Embryonic facial prominence (tissue), 1 donor: ENCODE data around the gene PGGT1B.

Source experiments
- DNase-seq: peaks from one replicate; pipeline ENCODE4 v3.0.0-alpha.2; 2016; ENCODE audit errors: extremely low spot score

PGGT1B gene

DNA sequence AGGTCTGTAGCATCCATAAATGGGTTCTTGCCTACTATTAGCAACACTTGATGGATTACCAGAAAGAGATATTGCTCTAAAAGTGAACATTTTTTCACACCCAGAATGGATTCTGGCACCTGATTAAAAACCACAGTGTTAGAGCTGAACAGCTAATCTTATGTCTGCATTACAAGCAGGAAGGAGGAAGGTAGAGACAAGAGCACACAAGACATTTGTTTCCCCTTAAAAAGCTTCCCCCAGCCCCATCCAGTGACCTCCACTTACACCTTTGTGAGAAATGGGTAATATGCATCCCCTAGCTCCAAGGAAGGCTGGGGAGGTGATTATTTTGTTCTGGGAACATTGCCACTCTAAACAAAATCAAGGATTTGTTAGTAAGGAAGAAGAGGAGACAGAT, 80.9 kb downstream of the PGGT1B start:
- no peak for DNase-seq

DNA sequence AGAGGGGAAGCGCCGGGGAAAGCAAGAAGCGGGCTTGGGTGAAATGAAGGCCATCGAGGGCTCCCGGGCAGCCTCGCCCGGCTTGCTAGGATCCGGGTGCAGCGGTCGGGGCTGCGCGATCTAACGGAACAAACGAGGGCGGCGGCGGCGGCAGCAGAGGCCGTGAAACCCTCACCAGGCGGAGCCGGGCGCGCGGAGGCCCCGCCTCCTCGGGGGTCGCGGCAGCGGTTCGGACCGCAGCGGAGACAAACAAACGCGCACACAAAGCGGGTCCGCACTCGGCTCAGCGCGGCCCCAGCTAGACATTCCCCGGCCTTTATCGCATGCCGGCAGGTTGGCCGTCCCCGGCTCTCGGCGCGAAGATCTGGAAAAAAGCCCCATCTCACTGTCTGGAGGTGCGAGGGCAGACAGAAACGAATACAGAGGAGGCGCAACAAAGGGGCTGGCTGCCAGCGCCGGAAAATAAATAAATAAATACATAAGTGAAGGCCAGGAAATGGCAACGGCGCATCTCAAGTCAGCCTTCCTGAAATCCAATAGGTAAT, 82.4 kb downstream of the PGGT1B start:
- peak; percentile 33 for DNase-seq

DNA sequence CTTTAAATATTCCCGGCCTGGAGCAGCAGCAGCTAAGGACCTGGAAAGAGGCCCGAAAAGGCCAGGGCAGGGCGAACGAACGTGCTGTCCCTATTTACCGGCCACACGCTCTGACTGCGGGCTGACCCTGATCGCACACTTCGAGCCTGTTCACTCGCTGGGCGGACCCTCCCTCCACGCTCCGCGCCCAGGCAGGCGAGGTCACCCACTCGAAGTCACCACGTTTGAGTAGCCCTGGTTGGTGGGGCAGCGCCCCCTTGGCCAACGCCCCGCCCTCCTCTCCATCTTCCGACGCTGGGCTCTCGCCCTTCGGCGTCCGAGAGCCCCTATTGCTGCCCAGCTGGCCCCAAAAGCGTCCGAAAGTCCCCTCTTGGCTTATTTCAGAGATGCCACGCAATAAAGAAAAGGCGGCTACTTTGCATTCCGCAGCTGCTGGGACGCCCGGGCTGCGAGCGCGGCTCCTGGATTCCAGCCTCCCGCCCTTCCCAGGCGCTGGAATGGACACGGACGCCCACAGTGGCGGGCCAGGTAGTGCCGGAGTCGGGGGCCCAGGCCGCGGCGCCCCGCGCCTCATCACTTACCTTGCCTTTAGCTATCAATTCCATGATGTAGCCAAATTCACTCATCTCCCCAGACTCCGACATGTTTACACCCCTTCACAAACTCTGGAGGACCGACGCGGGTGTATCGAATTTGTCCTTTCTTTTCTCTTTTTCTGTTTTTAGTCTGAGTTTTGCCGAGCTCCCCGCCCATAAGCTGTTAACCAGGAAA, 83.1 kb downstream of the PGGT1B start:
- no peak for DNase-seq

DNA sequence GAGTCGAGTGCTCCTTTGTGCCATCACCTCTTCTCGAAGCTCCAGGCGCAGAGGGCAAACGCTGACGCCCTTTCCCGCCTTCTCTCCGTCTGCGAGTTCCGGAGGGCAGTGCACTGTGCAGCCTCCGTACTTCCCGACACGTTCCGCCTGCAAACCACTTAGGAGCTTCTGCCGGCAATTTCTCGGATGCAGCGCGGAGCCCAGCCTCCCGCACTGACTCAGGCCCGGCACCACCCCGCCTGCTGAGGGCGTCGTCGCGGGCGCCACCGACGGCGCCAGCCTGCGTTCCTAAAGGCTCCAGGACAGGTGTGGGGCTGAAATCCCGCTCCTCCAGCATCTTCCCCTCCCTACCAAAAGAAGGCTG, 83.7 kb downstream of the PGGT1B start:
- no peak for DNase-seq

DNA sequence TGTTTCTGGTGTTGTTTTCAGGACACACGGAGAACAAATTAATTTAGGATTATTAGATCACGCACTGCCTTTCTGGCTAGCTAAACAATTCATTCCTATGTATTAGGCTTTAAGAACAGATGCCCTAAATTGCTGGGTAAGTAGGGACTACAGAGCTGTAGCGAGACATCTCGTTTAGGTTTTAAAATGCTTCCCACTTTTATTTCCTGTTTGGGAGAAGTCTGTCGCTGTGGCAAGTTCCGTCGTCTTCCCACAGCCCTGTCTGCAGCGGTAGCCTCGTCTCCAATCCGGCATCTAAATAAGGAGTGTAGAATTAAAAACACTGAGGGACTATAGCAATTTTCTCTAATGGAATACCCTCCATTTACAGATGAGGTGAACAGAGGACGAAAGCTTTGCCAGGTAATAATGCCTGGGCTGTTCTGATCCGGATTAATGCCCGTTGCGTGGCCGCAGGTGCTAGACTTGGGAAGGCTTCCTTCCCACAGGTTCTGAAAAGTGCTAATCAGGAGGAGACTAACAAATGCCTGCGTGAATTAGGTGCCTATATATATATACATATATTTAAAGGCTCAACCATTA, 91.7 kb downstream of the PGGT1B start:
- DNase-seq, result no peak

DNA sequence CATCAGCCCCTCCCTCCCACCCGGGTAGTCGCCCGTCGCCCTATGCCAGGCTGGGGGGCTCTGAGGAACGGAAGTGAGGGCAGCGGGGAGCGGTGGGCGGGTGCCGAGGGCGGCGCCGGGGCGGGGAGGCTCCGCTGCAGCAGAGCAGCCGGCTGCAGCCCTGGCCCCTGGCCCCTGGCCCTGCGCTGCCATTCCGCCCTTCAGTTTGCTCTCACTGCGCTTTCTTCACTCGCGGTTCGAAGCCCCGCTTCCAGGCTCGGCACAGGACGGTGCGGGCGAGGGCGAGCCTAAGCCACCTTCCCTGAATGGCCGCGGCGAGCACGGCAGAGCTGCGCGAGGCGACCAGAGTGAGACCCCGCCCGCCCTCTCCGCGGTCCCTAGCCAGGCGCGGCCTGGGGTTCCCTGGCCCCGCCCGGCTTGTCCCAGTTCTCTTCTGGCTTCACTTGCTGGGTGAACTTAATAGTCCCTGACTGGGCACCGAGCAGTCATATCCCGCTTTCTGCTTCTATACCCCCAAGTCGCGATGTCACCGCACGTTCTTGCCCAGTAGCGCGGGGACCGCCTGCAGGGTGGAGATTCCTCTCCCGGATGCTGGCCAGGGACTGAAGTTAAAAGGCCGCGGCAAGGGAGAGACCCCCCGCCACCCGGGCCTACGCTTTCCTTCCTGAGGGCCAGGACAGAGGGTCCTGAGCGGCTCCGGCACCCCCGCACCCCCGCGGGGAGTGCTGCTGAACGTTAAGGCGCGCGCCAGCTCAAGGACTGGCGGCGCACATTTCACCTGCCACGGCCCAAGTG, 92.3 kb downstream of the PGGT1B start:
- DNase-seq, result no peak

DNA sequence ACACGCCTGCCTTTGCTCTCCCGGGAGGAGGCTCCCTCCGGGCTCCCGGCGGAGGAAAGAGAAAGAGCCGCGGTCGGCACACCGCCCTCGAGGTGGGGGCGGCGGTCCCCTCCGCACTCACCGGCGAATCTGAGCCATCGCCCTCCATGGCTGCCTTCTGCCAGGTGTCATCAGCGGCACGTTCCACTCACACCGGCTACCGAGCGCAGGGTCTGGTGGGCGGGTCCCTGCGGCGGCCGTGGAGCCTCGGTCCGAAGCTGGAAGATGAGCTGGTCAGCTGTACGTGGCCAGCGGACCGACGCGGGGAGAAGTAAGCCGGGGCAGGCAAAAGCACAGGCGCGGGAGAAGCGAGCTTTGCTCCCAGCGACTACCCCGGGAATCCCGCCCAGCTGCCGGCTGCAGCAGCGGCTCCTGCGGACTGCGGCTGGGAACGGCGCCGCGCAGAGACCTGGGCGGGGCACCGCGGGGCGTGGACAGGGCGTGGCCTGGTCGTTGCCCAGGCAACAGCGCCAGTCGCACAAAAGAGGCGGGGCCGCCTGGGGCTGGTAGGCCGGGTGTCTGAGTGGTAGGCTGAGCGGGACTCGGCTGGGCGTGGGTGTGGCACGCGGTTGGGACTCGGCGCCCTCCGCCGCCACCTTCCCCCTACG, 93.1 kb downstream of the PGGT1B start, which contains the start of gene TRIM36:
Gene TRIM36, minus strand, starts transcription at position 422 of the 647 bp plus-strand sequence. Its CDS starts 274 bp downstream, at position 148.
- DNase-seq, result peak; percentile 78

DNA sequence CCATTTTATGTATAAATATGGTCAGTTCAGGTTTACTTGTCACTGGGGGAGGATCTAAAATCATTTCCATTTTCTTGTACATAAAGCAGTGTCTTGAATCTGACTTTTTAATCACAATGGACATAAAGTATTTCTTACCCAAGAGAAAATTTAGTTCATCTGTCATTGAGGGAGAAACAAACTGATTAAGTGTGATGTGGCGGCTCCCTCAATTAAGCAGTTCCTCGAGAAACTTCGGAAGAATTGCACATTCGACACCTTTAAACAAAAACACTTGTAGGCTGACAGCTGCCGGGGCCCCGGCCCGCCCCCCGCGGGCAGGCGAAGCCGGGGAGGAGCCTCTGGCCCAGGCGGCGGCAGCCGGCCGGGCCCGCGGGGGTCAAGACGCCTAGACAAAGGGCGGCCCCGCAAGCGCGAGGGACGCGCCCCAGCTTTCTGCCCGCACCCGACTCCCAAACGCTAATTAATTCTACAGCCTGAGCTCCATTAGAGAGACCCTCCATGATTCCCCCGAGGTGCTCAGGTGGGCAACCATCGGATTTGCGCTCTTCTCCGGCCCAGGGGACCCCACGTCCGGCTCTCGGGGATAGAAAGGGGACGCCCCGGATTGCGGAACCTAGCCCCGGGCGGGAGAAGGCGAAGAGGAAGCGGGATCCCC, 93.7 kb downstream of the PGGT1B start:
- no peak for DNase-seq

DNA sequence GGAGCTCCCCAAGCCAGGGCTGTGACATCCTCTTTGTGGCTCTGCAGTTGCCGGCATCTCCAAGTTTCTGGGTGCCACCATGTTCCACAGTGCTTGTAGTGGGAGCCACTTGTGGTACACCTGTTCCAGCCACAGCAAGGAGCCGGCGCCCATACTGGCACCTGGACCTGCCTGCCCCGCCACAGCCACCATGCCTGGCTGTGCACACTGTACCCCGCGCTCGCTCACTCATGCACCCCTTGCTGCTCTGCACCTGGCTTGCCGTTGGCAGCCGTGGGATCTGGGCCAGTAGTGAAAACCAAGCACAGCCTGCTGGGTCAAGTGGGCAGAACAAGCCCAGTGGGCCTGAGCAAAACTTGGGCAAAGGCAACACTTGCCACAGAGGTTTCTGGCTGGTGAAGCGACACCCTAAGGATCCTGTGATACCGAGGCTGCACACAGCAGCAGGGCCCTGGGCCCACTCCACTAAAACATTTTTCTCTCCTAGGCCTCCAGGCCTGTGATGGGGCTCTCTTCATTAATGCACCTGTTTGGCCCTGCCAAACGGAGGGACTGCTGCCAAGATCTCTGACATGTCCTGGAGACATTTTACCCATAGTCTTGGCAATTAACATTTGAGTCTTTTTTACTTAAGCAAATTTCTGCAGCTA, 95.8 kb downstream of the PGGT1B start:
- DNase-seq, result no peak

DNA sequence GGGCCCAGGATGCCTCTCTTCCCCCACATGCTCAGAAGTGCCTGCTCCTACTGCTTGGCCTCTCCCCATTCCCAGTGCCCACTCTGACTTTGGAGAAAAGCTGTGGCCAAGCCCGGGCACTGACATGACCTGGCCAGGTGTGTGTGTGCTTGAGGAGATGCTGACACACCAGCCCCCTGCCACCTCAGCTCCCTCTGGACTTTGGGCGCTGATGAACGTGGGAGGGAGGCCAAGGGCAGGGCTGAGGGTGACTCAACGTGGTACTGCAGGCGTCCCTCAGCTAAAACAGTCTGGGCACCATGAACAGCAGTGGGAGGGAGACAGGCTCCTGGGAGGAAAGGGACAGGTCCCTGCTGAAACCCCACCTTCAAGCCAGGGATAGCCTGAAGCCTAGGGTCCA, 96.9 kb downstream of the PGGT1B start:
- DNase-seq, result no peak

DNA sequence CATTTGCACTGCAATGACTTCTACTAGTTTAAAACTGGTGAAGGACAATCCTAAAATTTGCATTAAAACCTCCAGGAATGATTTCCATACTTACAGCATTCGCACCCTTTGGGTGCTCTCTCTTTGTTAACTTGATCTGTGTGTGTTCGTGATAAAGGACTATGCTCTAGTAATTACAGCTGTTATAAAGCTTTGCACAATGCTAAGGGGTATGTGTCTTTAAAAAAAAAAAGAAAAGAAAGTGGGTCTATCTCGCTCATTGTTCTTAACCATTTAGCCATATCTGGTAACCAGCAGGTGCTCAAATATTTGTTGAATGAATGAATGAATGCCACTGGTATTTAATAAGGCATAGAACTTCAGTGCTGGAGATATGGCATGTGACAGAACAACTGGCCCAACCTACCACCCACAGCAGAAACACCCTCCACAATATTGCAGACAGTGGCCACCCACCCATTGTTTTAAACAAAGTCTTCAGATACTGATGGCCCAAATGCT, 101.7 kb downstream of the PGGT1B start:
- DNase-seq, result no peak
